H9 (cell line): Measurements from ENCODE around the gene RAD54L. TPM values are rescaled to one million over a fixed set of nuclear protein-coding genes. Genes with fewer than 3 reads are reported as not detected.

ENCODE experiments used
- DNase-seq: peaks from one replicate; pipeline ENCODE4 v3.0.0-alpha.2; 2017
- H2AFZ ChIP-seq: one replicate; pipeline ENCODE4 v1.6.1; 2013; ENCODE audit warnings: mild to moderate bottlenecking, low read length, control low read depth, moderate library complexity
- H2AK5ac ChIP-seq: 2 replicates; pipeline ENCODE4 v1.6.1; 2013; ENCODE audit warnings: low read length, control low read depth, mixed read lengths; ENCODE audit not compliant: insufficient read length
- H2BK120ac ChIP-seq: one replicate; pipeline ENCODE4 v1.6.1; 2013; ENCODE audit warnings: low read depth, mild to moderate bottlenecking, low read length, control low read depth, inconsistent platforms; ENCODE audit not compliant: poor library complexity, severe bottlenecking
- H2BK12ac ChIP-seq: 2 replicates; pipeline ENCODE4 v1.6.1; 2013; ENCODE audit warnings: low read length, control low read depth, mixed read lengths, low read depth; ENCODE audit not compliant: insufficient read length
- H2BK15ac ChIP-seq: 2 replicates; pipeline ENCODE4 v1.6.1; 2013; ENCODE audit warnings: low read depth, low read length, control low read depth
- H2BK20ac ChIP-seq: one replicate; pipeline ENCODE4 v1.6.1; 2013; ENCODE audit warnings: low read depth, mild to moderate bottlenecking, low read length, control low read depth, inconsistent platforms; ENCODE audit not compliant: poor library complexity, severe bottlenecking
- H2BK5ac ChIP-seq: 2 replicates; pipeline ENCODE4 v1.6.1; 2013; ENCODE audit warnings: low read length, control low read depth, mixed read lengths; ENCODE audit not compliant: insufficient read length
- H3K14ac ChIP-seq: 2 replicates; pipeline ENCODE4 v1.6.1; 2013; ENCODE audit warnings: low read length, control low read depth; ENCODE audit not compliant: insufficient read depth
- H3K18ac ChIP-seq: 2 replicates; pipeline ENCODE4 v1.6.1; 2013; ENCODE audit warnings: low read depth, mild to moderate bottlenecking, mixed read lengths, low read length, control low read depth; ENCODE audit not compliant: insufficient read length
- H3K23ac ChIP-seq: 2 replicates; pipeline ENCODE4 v1.6.1; 2013; ENCODE audit warnings: low read length, control low read depth, mixed read lengths, low read depth; ENCODE audit not compliant: insufficient read length
- H3K23me2 ChIP-seq: 2 replicates; pipeline ENCODE4 v1.6.1; 2013; ENCODE audit warnings: low read depth, mild to moderate bottlenecking, mixed read lengths, low read length, control low read depth; ENCODE audit not compliant: insufficient read length, poor library complexity, severe bottlenecking
- H3K27ac ChIP-seq: 2 replicates; pipeline ENCODE4 v1.5.1; 2013; ENCODE audit warnings: low read length, control low read depth, mixed read lengths, low read depth; ENCODE audit not compliant: insufficient read length
- H3K27me3 ChIP-seq: 2 replicates; pipeline ENCODE4 v1.6.1; 2013; ENCODE audit warnings: low read length, control low read depth, inconsistent platforms; ENCODE audit not compliant: insufficient read depth
- H3K4ac ChIP-seq: 2 replicates; pipeline ENCODE4 v1.6.1; 2013; ENCODE audit warnings: low read depth, mild to moderate bottlenecking, control low read depth, inconsistent platforms, low read length, moderate library complexity
- H3K4me1 ChIP-seq: 2 replicates; pipeline ENCODE4 v1.6.1; 2013; ENCODE audit warnings: low read length, control low read depth, inconsistent platforms; ENCODE audit not compliant: insufficient read depth
- H3K4me2 ChIP-seq: 2 replicates; pipeline ENCODE4 v1.6.1; 2013; ENCODE audit warnings: low read length, control low read depth, mixed read lengths; ENCODE audit not compliant: insufficient read length, insufficient read depth
- H3K56ac ChIP-seq: 2 replicates; pipeline ENCODE4 v1.6.1; 2013; ENCODE audit warnings: low read depth, mild to moderate bottlenecking, mixed read lengths, low read length, control low read depth; ENCODE audit not compliant: insufficient read length
- H3K79me1 ChIP-seq: 2 replicates; pipeline ENCODE4 v1.6.1; 2013; ENCODE audit warnings: low read depth, mild to moderate bottlenecking, moderate library complexity, low read length, control low read depth, inconsistent platforms; ENCODE audit not compliant: insufficient read depth, poor library complexity, severe bottlenecking
- H3K79me2 ChIP-seq: 2 replicates; pipeline ENCODE4 v1.6.1; 2013; ENCODE audit warnings: low read length, control low read depth, inconsistent platforms; ENCODE audit not compliant: insufficient read depth
- H3K9ac ChIP-seq: 2 replicates; pipeline ENCODE4 v1.6.1; 2013; ENCODE audit warnings: low read length, control low read depth, mixed read lengths; ENCODE audit not compliant: insufficient read length; ENCODE audit errors: extremely low read depth
- H3K9me3 ChIP-seq: one replicate; pipeline ENCODE4 v1.6.1; 2013; ENCODE audit warnings: low read depth, low read length, inconsistent platforms; ENCODE audit not compliant: control insufficient read depth
- H3T11ph ChIP-seq: one replicate; pipeline ENCODE4 v1.6.1; 2013; ENCODE audit warnings: mild to moderate bottlenecking, low read length, control low read depth, inconsistent platforms
- H4K20me1 ChIP-seq: one replicate; pipeline ENCODE4 v1.6.1; 2013; ENCODE audit not compliant: control insufficient read depth, insufficient read length, insufficient read depth
- H4K5ac ChIP-seq: 2 replicates; pipeline ENCODE4 v1.6.1; 2013; ENCODE audit warnings: low read depth, mild to moderate bottlenecking, mixed read lengths, low read length, control low read depth; ENCODE audit not compliant: insufficient read length
- H4K8ac ChIP-seq: replicated peaks from 2 replicates; pipeline ENCODE4 v1.6.1; 2013; ENCODE audit warnings: low read length, control low read depth, mixed read lengths, low read depth; ENCODE audit not compliant: insufficient read length
- H4K91ac ChIP-seq: 2 replicates; pipeline ENCODE4 v1.6.1; 2013; ENCODE audit warnings: low read depth, mild to moderate bottlenecking, moderate library complexity, mixed read lengths, low read length, control low read depth; ENCODE audit not compliant: insufficient read length
- H3K27ac Mint-ChIP-seq, 3 experiments: 2 replicates in 2 of 3; 3 replicates in 1 of 3; pipeline ENCODE4 v1.8.0; 2020 to 2021; ENCODE audit warnings: mixed read lengths in 3 of 3, mild to moderate bottlenecking in 1 of 3, moderate library complexity in 1 of 3
- H3K27me3 Mint-ChIP-seq: 2 replicates; pipeline ENCODE4 v1.8.0; 2021; ENCODE audit warnings: low read depth, mild to moderate bottlenecking, moderate library complexity, mixed read lengths
- H3K36me3 Mint-ChIP-seq, 3 experiments: 2 replicates in 2 of 3; 3 replicates in 1 of 3; pipeline ENCODE4 v1.8.0; 2020 to 2021; ENCODE audit warnings: low read depth in 3 of 3, mixed read lengths in 3 of 3; ENCODE audit not compliant: insufficient read depth in 1 of 3
- H3K4me1 Mint-ChIP-seq, 2 experiments: 2 replicates each; pipeline ENCODE4 v1.8.0; 2020; ENCODE audit warnings: mixed read lengths in 2 of 2
- H3K4me3 Mint-ChIP-seq, 2 experiments: 2 replicates in 1 of 2; 3 replicates in 1 of 2; pipeline ENCODE4 v1.8.0; 2020 to 2021; ENCODE audit warnings: mild to moderate bottlenecking in 2 of 2, mixed read lengths in 2 of 2, moderate library complexity in 1 of 2
- H3K9me3 Mint-ChIP-seq, 2 experiments: 2 replicates in 1 of 2; 3 replicates in 1 of 2; pipeline ENCODE4 v1.8.0; 2020; ENCODE audit warnings: mild to moderate bottlenecking in 2 of 2, mixed read lengths in 2 of 2, moderate library complexity in 1 of 2
- CTCF ChIP-seq: fragments of 200-600 bp; sonication (generic); conservative IDR thresholded peaks from 3 replicates; pipeline ENCODE4 v1.8.0; 2021; ENCODE audit warnings: antibody characterized with exemption, mild to moderate bottlenecking
- WGBS: extraction: QIAGEN DNeasy Blood & Tissue Kit; methylation state at CpG from one replicate; pipeline ENCODE4 v1.1.7; 2013; ENCODE audit warnings: missing lambda C conversion rate, low lambda C conversion rate, mixed read lengths; ENCODE audit not compliant: insufficient read length; ENCODE audit errors: extremely low coverage; 5-methylcytosine and 5-hydroxymethylcytosine counted together
- total RNA-seq: library from RNA; stranded (reverse); gene quantifications from 2 replicates; pipeline ENCODE4 v1.2.1, GENCODE V29; 2021

Gene RAD54L
- total RNA-seq, 1 experiment from 2014 or later = 43.4 TPM

- no peak overlapping the region for H3K4me3 Mint-ChIP-seq
- DNase-seq = no peak
- Histone ChIP-seq H4K8ac (no peak overlapping the region), H3K79me1 (no peaks in the 10 kb centered on the region), H2AK5ac (no peak overlapping the region), H2BK5ac (no peak overlapping the region), H3K23ac (no peak overlapping the region), H2BK20ac (no peak overlapping the region), H2BK120ac (no peak overlapping the region), H3K4me1 (no peaks in the 10 kb centered on the region), H4K5ac (no peak overlapping the region), H2AFZ (no peak overlapping the region), H3K27me3 (no peaks in the 10 kb centered on the region), H3K4ac (no peak overlapping the region), H3K9me3 (no peaks in the 10 kb centered on the region), H4K20me1 (no peaks in the 10 kb centered on the region), H3K79me2 (no peaks in the 10 kb centered on the region), H3T11ph (no peak overlapping the region), H3K18ac (no peak overlapping the region), H2BK15ac (no peak overlapping the region), H3K23me2 (no peaks in the 10 kb centered on the region), H3K4me2 (no peak overlapping the region), H4K91ac (no peak overlapping the region), H3K27ac (no peak overlapping the region), H2BK12ac (no peak overlapping the region), H3K14ac (no peak overlapping the region), H3K56ac (no peak overlapping the region), H3K9ac (no peak overlapping the region)
- H3K27ac Mint-ChIP-seq = no peak overlapping the region
- H3K27me3 Mint-ChIP-seq = no peaks in the 10 kb centered on the region
- H3K4me1 Mint-ChIP-seq = no peaks in the 10 kb centered on the region
- no peaks in the 10 kb centered on the region for H3K9me3 Mint-ChIP-seq
- WGBS = no CpG with 5 or more reads among the region's 5 CpGs
- H3K36me3 Mint-ChIP-seq = peaks cover 52 to 80% (median 70%) of the 10 kb centered on the region in 3 experiments; a peak in 6 of 7 replicates
- no peak for TF ChIP-seq CTCF
These were observed 7.1 kb downstream of the RAD54L start for GRCh38 chr1:46254668-46255067.
